ENCODE measurements around the gene SPINT2. TPM values are rescaled to one million over a fixed set of nuclear protein-coding genes. Genes with fewer than 3 reads are reported as not detected.
A peak's percentile ranks its signal among the peaks of the same experiment; 100 is the strongest.
"Not testable (repeated sequence)": the region's sequence is repeated elsewhere in the genome, so short reads cannot be mapped to it uniquely, and the experiment has no call there.

The SPINT2 gene
- total and polyA plus RNA-seq, 12 donors, result 3.4 to 29.2 (median 12.3) TPM

DNA sequence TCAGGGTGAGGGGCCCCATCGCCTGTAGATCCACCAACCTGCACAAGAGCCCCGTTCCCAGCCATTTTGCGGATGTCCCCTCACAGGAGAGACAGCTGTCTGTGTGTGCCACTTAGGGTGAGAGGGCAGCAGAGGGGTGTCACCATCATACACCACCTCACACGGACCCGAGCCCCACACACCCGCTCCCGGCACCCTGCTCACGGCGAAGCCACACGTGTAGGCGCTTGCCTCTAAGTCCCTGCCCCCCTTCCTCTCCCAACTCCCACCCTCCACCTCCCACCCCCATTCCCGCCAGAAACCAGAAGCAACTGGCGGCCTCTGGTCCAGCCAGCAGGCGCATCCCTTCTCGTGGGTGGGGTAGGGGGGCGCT, 36.4 kb upstream of the SPINT2 start:
- H3K27ac ChIP-seq, result no peak overlapping the region
- H3K36me3 ChIP-seq, result no peaks in the 10 kb centered on the region
- WGBS, 2 donors, result 24 to 29% methylated on average over 16 of the region's 16 CpGs
- H3K9me3 ChIP-seq, result no peaks in the 10 kb centered on the region
- peaks cover 3 to 27% (median 23%) of the 10 kb centered on the region in 9 donors for H3K4me1 ChIP-seq
- TF ChIP-seq, protein P1, sequence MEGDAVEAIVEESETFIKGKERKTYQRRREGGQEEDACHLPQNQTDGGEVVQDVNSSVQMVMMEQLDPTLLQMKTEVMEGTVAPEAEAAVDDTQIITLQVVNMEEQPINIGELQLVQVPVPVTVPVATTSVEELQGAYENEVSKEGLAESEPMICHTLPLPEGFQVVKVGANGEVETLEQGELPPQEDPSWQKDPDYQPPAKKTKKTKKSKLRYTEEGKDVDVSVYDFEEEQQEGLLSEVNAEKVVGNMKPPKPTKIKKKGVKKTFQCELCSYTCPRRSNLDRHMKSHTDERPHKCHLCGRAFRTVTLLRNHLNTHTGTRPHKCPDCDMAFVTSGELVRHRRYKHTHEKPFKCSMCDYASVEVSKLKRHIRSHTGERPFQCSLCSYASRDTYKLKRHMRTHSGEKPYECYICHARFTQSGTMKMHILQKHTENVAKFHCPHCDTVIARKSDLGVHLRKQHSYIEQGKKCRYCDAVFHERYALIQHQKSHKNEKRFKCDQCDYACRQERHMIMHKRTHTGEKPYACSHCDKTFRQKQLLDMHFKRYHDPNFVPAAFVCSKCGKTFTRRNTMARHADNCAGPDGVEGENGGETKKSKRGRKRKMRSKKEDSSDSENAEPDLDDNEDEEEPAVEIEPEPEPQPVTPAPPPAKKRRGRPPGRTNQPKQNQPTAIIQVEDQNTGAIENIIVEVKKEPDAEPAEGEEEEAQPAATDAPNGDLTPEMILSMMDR (IDR thresholded peaks at IDR 0.05), result no peak
- H3K4me3 ChIP-seq, result peak overlapping the region in 2 of 10 donors; percentile 32 to 40
- ATAC-seq, result no peak
- intact Hi-C loops (cut with DNase I), result loop anchor here in 5 of 10 donors (5.0 to 10.0 kb wide), 3 partner anchors 83 to 326 kb away; partner anchors contain the start of genes SIPA1L3 (in 2 of the 5) and WDR87 (in 2 of the 5)
- no peak for DNase-seq
- peaks cover 7 to 94% (median 73%) of the 10 kb centered on the region in 7 donors for H3K27me3 ChIP-seq

DNA sequence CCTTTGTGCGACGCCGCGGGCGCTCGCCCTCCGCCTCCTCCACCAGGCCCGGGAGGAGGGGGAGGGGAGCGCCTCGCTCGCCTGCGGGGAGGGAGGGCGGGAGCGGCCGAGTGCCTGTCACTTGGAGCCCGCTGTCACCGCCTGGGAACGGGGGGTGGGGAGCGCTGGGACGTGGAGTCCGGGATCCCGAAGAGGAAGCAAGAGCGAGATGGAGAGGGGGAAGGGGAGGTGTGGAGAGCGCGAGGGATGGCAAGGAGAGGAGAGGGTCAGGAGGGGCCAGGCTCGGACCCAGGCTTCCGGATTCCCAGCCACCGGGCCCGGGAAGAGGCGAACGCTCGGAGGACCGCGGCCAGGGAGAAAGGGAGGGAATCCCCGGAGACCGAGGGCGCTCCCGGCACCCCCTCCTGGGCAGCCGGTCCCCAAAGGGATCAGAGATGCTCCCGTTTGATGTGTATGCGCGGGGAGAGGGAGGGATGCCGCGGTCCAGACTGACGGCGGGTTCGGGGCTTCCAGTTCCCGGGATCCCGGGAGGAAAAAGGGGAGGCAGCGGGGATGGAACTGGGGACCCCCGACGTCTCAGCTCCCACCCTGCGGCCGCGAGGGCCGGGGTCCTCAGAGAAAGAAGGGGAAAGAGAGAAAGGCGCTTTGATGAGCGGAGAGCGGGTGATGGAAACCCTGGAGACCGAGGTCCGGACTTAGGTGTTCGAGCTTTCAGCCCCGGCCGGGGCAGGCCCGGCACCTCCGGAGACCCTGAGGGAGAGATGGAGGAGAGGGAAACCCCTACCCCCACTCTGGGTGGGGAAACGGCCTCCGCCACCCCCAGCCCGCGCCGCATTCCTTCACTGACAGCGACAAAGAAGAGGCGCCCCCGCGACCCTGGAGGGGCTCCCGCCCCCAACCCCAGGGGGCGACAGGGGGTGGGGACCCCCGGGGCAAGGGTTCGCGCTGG, 35.6 kb upstream of the SPINT2 start:
- no peak for DNase-seq
- ATAC-seq, result no peak
- Histone ChIP-seq H3K4me1 (peaks cover 3 to 24% (median 20%) of the 10 kb centered on the region in 9 donors), H3K27me3 (peaks cover 4 to 87% (median 66%) of the 10 kb centered on the region in 7 donors), H3K36me3 (no peaks in the 10 kb centered on the region), H3K4me3 (peak overlapping the region in 8 of 10 donors; percentile 16 to 42 (median 34)), H3K27ac (no peak overlapping the region), H3K9me3 (no peaks in the 10 kb centered on the region)
- intact Hi-C loops (cut with DNase I), result loop anchor here in 5 of 10 donors (5.0 to 10.0 kb wide), 3 partner anchors 84 to 326 kb away; partner anchors contain the start of genes SIPA1L3 (in 2 of the 5) and WDR87 (in 2 of the 5)
- TF ChIP-seq, protein P1 (IDR thresholded peaks at IDR 0.05), result no peak
- 1% methylated on average over 62 to 80 of the region's 80 CpGs for WGBS, 2 donors

DNA sequence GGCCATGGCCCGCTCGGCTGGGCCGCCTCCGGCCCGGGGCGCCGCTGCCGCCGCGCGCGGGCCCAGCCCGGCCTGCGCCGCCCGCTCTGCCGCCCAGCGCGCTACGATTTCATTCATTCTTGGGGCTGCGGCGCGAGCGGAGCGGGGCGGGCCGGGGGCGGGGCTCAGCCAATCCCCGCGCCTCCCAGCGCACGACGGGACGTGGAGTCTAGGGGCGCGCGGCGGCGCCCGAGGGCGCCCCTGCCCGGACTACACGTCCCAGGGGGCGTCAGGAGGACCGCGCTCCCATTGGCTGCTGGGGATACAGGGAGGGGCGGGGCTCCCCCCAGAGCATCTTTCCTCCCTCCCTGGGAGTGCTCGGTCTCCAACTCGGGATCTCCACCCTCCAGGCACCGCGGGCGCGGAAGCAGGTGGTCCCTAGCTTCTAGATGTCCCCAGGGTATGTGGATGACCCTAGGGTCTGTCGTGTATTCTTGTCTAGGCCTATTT, 34.7 kb upstream of the SPINT2 start:
- peak; percentile 52 to 68 for DNase-seq
- peak overlapping the region in 7 of 10 donors; percentile 21 to 42 (median 37) for H3K4me3 ChIP-seq
- intact Hi-C loops (cut with DNase I), result loop anchor here in 9 of 10 donors (5.0 to 10.0 kb wide), 6 partner anchors 85 to 335 kb away; partner anchors contain the start of genes SIPA1L3 (in 3 of the 9) and WDR87 (in 3 of the 9)
- no peaks in the 10 kb centered on the region for H3K9me3 ChIP-seq
- WGBS, 2 donors, result 1% methylated on average over 53 to 54 of the region's 54 CpGs
- ATAC-seq, result peak; percentile 85 to 92 (median 86)
- TF ChIP-seq, protein P1 (IDR thresholded peaks at IDR 0.05), result peak in 1 of 9 donors; percentile 4
- peaks cover 0 to 79% (median 57%) of the 10 kb centered on the region in 7 donors for H3K27me3 ChIP-seq
- peaks cover 3 to 17% (median 13%) of the 10 kb centered on the region in 9 donors for H3K4me1 ChIP-seq
- no peak overlapping the region for H3K27ac ChIP-seq
- H3K36me3 ChIP-seq, result no peaks in the 10 kb centered on the region

DNA sequence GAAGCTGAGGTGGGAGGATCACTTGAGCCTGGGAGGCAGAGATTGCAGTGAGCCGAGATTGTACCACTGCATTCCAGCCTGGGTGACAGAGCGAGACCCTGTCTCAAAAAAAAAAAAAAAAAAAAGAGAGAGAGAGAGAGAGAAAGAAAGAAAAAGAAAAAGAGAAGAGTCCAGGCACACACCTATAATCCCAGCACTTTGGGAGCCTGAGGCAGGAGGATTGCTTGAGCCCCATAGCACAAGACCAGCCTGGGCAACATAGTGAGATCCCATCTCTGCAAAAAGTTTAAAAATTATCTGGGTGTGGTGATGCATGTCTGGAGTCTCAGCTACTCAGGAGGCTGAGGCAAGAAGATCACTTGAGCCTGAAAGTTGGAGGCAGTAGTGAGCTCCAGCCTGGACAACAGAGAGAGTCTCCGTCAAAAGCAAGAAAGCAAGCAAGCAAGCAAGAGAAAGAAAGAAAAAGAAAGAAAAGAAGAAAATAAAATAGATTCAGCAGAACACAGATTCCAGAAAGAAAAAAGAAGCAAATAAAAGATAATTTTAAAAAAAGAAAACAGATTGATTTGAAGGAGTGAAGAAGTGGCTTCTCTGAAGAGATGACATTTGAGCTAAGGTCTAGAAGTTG, 33.8 kb upstream of the SPINT2 start:
- Histone ChIP-seq H3K4me1 (peaks cover 3 to 17% (median 13%) of the 10 kb centered on the region in 9 donors), H3K27me3 (peaks cover 0 to 69% (median 47%) of the 10 kb centered on the region in 7 donors)
- not testable (repeated sequence) for H3K9me3 ChIP-seq, DNase-seq, ATAC-seq, H3K4me3 ChIP-seq, H3K27ac ChIP-seq, H3K36me3 ChIP-seq
- intact Hi-C loops (cut with DNase I), result loop anchor here in 6 of 10 donors (5.0 to 10.0 kb wide), 5 partner anchors 88 to 336 kb away; partner anchors contain the start of genes SIPA1L3 (in 1 of the 6) and WDR87 (in 1 of the 6)
- WGBS, 2 donors, result 47 to 66% methylated on average over 3 of the region's 3 CpGs
